GM19467 (cell line): ENCODE data around the gene HELLS.
"Not testable (repeated sequence)": the region's sequence is repeated elsewhere in the genome, so short reads cannot be mapped to it uniquely, and the experiment has no call there.

Experiments used
- ATAC-seq: cut with Tn5 transposase; IDR thresholded peaks from one replicate; pipeline ENCODE4 v1.9.1; 2021; ENCODE audit warnings: mild to moderate bottlenecking, moderate library complexity; ENCODE audit not compliant: unreplicated experiment

Gene HELLS

DNA sequence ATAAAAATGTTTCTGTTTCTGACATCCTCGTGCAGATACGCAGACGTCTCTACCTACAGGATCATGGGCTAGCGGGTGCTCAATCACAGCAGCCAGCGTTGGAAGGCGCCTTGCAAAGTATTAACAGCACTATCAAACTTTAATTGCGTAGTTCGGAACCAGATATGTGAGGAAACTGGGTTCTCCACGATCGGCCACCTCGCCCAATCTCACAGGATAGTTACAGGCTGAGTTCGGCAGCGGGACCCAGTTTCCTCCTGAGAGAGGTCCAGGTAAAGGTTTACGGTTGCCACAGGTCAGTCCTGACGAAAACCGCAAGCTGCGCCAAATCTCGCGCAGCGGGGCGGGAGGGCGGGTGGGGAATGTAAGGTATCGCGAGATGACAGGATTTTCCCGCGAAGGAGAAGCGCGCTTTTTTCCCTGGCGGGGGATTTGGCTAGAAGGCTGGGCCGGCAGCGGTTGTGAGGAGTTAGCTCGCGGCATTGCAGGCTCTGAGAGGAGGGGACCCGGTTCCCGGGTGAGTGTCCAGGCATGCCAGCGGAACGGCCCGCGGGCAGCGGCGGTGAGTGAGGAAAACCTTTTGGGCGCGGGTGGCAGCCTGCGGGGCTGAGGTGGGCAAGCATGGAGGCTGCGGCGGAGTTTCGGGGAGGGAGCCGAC is at the start of gene HELLS:
TSS of gene HELLS (plus strand) at position 398 of the 658 bp plus-strand sequence. CDS start at position 532, 134 bp downstream.
- peak; percentile 65 for ATAC-seq

GRCh38 chr10:94496010-94496409 is 49.6 kb upstream of the HELLS start:
- ATAC-seq = no peak

GRCh38 chr10:94496646-94497045 is 48.9 kb upstream of the HELLS start:
- ATAC-seq = no peak

DNA sequence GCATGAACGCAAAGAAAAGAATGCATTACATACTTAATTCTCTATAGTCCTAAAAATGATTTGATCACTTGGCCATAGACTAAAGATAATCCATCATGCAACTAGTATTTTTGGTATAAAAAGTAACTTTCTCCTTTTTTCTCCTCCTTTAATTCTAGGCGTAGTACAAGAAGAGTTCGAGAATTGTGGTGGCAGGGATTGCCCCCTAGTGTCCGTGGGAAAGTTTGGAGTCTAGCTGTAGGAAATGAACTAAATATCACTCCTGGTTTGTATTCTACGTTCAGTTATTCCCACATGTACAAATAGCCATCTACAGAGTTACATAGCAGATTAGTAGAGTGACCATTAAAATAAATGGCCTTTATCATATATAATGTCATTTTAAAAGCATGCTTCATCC is 45.5 kb upstream of the HELLS start:
- ATAC-seq = no peak

- ATAC-seq = no peak
Measured at GRCh38 chr10:94521276-94522250, 24.0 kb upstream of the HELLS start.

GRCh38 chr10:94524146-94524545 is 21.4 kb upstream of the HELLS start:
- ATAC-seq = no peak

DNA sequence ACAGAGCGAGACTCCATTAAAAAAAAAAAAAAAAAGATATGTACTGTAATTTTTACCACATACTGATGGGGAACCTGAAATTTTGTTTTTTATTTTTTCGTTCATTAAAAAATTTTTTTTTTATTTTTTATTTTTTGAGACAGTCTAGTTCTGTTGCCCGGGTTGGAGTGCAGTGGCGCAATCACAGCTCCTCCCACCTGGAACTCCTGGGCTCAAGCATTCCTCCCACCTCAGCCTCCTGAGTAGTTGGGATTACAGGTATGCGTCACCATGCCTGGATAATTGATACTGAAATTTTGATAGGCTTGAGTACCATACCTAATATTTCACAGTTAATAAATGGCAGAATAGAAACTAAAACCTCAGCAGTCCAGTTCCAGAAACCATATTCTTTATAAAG is 20.9 kb upstream of the HELLS start:
- no peak for ATAC-seq

DNA sequence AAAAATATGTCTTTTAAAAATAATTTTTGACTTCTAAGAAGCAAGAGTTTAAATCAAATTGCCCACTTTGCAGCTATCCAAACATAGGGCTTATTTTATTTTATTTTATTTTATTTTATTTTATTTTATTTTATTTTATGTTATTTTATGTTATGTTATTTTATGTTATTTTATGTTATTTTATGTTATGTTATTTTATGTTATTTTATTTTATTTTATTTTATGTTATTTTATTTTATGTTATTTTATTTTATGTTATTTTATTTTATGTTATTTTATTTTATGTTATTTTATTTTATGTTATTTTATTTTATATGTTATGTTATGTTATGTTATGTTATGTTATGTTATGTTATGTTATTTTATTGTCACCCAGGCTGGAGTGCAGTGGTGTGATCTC is 14.0 kb upstream of the HELLS start:
- not testable (repeated sequence) for ATAC-seq

- no peak for ATAC-seq
Measured at GRCh38 chr10:94533027-94533426, 12.6 kb upstream of the HELLS start.

- not testable (repeated sequence) for ATAC-seq
Measured at GRCh38 chr10:94542282-94542681, 3.3 kb upstream of the HELLS start.

GRCh38 chr10:94546049-94546900 is 687 bp downstream of the HELLS start:
- ATAC-seq = peak; percentile 20

GRCh38 chr10:94546901-94547185 is 1.3 kb downstream of the HELLS start:
- ATAC-seq = no peak

GRCh38 chr10:94549221-94549620 is 3.6 kb downstream of the HELLS start:
- ATAC-seq = no peak

DNA sequence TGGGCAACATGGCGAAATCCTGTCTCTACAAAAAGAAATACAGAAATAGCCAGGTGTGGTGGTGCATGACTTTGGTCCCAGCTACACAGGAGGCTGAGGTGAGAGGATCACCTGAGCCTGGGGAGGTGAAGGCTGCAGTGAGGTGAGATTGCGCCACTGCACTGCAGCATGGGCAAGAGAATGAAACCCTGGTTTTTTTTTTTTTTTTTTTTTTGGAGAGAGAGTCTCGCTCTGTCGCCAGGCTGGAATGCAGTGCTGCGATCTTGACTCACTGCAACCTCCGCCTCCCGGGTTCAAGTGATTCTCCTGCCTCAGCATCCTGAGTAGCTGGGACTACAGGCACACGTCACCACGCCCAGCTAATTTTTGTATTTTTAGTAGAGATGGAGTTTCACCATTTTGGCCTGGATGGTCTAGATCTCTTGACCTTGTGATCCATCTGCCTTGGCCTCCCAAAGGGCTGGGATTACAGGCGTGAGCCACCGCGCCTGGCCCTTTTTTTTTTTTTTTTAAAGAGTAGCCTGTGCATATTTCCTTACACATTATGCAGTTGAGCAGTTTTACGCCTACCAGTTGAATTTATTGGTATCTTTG is 22.2 kb downstream of the HELLS start:
- not testable (repeated sequence) for ATAC-seq

GRCh38 chr10:94571081-94571480 is 25.5 kb downstream of the HELLS start:
- no peak for ATAC-seq

GRCh38 chr10:94571528-94571927 is 25.9 kb downstream of the HELLS start:
- no peak for ATAC-seq

DNA sequence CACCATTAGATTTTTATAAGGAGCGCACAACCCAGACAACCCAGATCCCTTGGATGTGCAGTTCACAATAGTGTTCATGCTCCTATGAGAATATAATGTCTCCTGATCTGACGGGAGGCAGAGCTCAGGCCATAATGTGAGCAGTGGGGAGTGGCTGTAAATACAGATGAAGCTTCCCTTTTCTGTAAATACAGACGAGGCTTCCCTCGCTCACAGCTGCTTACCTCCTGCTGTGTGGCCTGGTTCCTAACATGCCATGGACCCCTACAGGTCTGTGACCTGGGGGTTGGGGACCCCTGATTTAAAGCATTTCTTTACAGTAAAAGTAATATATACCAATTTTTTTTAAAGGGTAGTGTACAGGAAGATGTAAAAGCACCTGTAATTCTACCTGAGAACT is 33.2 kb downstream of the HELLS start:
- ATAC-seq = no peak

DNA sequence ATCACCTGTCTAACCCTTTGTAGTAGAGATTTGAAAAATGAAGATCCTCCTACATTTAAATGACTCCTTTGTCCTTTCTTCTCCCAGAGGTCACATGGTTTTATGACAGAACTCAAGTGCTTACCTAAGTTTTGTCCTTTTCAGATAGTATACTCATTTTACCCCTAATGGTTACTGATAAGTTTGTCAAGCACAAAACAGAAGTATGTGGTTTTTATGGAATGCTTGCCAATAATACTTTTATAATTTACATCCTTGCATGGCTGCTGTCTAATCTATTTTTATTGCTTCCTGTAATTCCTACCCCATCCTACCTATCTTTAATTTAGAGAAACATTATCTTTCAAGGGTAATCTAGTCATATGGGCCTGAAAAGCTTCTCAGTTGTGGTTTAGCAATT is 37.5 kb downstream of the HELLS start:
- no peak for ATAC-seq

- no peak for ATAC-seq
Measured at GRCh38 chr10:94591461-94592205, 46.0 kb downstream of the HELLS start.
